Bronchial epithelial cell (primary cell): ENCODE results near the gene COG8. TPM values are rescaled to one million over a fixed set of nuclear protein-coding genes. Genes with fewer than 3 reads are reported as not detected.

Experiments
- DNase-seq: peaks from one replicate; pipeline ENCODE4 v3.0.0-alpha.2; 2010; ENCODE audit warnings: low read depth
- FAIRE-seq: peaks from 2 replicates; lab custom pipeline; 2011; peaks lifted over from hg19 to GRCh38; lab: Jason Lieb, UNC
- H3K27me3 ChIP-seq: 2 replicates; pipeline ENCODE4 v1.5.1; 2011; ENCODE audit warnings: low read length; ENCODE audit not compliant: control insufficient read depth, insufficient read depth
- H3K36me3 ChIP-seq: 2 replicates; pipeline ENCODE4 v1.5.1; 2011; ENCODE audit warnings: low read length; ENCODE audit not compliant: control insufficient read depth, insufficient read depth
- H3K4me3 ChIP-seq: 2 replicates; pipeline ENCODE4 v1.5.1; 2011; ENCODE audit warnings: mild to moderate bottlenecking, low read depth, low read length, control low read depth
- CTCF ChIP-seq: IDR thresholded peaks from 2 replicates; pipeline ENCODE4 v1.5.1; 2011; ENCODE audit warnings: mild to moderate bottlenecking, moderate library complexity, low read length, control low read depth, inconsistent platforms; ENCODE audit not compliant: insufficient read depth, severe bottlenecking
- total RNA-seq: library from RNA; depleted of rRNA; stranded (reverse); fragments of >200 nt; gene quantifications from 2 replicates; pipeline ENCODE4 v1.2.1, GENCODE V29; 2014

The COG8 gene
- total RNA-seq, 1 donor from 2014 or later = 18.2 TPM

GRCh38 chr16:69351309-69352027 lies 12.1 kb upstream of the COG8 start, which contains the start of gene TMED6:
TMED6 (minus strand) TSS chr16:69351786; CDS start chr16:69351753, 33 bp downstream.
- Histone ChIP-seq H3K4me3 (no peak within 1 kb of the TSS), H3K36me3 (peaks cover 5% of the 10 kb centered on the region), H3K27me3 (no peaks in the 10 kb centered on the region)
- FAIRE-seq = no peak
- no peak for DNase-seq
- no peak for TF ChIP-seq CTCF

- FAIRE-seq = no peak
- peaks cover 2% of the 10 kb centered on the region for H3K36me3 ChIP-seq
Measured at GRCh38 chr16:69350536-69351133, 11.3 kb upstream of the COG8 start.

GRCh38 chr16:69349536-69349935 lies 10.2 kb upstream of the COG8 start:
- DNase-seq (no peak), FAIRE-seq (no peak)
- TF ChIP-seq CTCF = no peak
- Histone ChIP-seq H3K36me3 (peaks cover 2% of the 10 kb centered on the region), H3K4me3 (no peak overlapping the region), H3K27me3 (no peaks in the 10 kb centered on the region)

More at GRCh38 chr16:69350536-69351133, 11.3 kb upstream of the COG8 start:
- no peak for DNase-seq
- no peak overlapping the region for H3K4me3 ChIP-seq
- no peaks in the 10 kb centered on the region for H3K27me3 ChIP-seq
- TF ChIP-seq CTCF = no peak

GRCh38 chr16:69348222-69348621 lies 8.9 kb upstream of the COG8 start:
- DNase-seq = no peak

GRCh38 chr16:69346683-69347082 lies 7.3 kb upstream of the COG8 start:
- FAIRE-seq = no peak
- Histone ChIP-seq H3K36me3 (peaks cover 2% of the 10 kb centered on the region), H3K4me3 (no peak overlapping the region), H3K27me3 (no peaks in the 10 kb centered on the region)
- TF ChIP-seq CTCF = no peak
- no peak for DNase-seq

More at GRCh38 chr16:69348222-69348621, 8.9 kb upstream of the COG8 start:
- Histone ChIP-seq H3K36me3 (peaks cover 2% of the 10 kb centered on the region), H3K27me3 (no peaks in the 10 kb centered on the region), H3K4me3 (no peak overlapping the region)
- no peak for TF ChIP-seq CTCF
- FAIRE-seq = no peak
